Cardiac muscle cell (in vitro differentiated cells and primary cell): Measurements from ENCODE around the gene KRTAP10-2. TPM values are rescaled to one million over a fixed set of nuclear protein-coding genes. Genes with fewer than 3 reads are reported as not detected.
"Not testable (repeated sequence)": the region's sequence is repeated elsewhere in the genome, so short reads cannot be mapped to it uniquely, and the experiment has no call there.

Experiments
- DNase-seq, 2 donors: peaks; one replicate each; pipeline versions ENCODE4 v3.0.0 to v3.0.0-alpha.2; 2010 to 2017; ENCODE audit warnings: low read depth in 1 of 2, low spot score in 1 of 2
- H3K27ac ChIP-seq: fragments of 200-600 bp; sonication (generic); 2 replicates; pipeline ENCODE4 v1.5.1; 2016
- H3K27me3 ChIP-seq: fragments of 200-600 bp; sonication (generic); 2 replicates; pipeline ENCODE4 v1.6.0; 2016; ENCODE audit warnings: control low read depth
- H3K36me3 ChIP-seq: fragments of 200-600 bp; sonication (generic); 2 replicates; pipeline ENCODE4 v1.5.1; 2016; ENCODE audit warnings: control low read depth
- H3K4me1 ChIP-seq: fragments of 200-600 bp; sonication (generic); 2 replicates; pipeline ENCODE4 v1.8.1; 2017; ENCODE audit warnings: low read depth, mild to moderate bottlenecking, mixed run types
- H3K4me3 ChIP-seq: fragments of 200-600 bp; sonication (generic); 2 replicates; pipeline ENCODE4 v1.5.1; 2016; ENCODE audit warnings: mild to moderate bottlenecking
- H3K9me3 ChIP-seq: fragments of 200-600 bp; sonication (generic); 2 replicates; pipeline ENCODE4 v1.5.1; 2017; ENCODE audit warnings: low read depth, mild to moderate bottlenecking, control low read depth
- CTCF ChIP-seq: IDR thresholded peaks from 2 replicates; pipeline ENCODE4 v1.5.1; 2012; ENCODE audit warnings: low read depth, mild to moderate bottlenecking, low read length
- polyA plus RNA-seq: library from polyadenylated mRNA; unstranded; fragments of >200 nt; fragmentation: Nextera tagmentation; extraction: Ambion mirVana; gene quantifications from 2 replicates; pipeline ENCODE4 v1.2.1, GENCODE V29; 2016
- total RNA-seq: library from RNA; depleted of rRNA; stranded (reverse); fragments of >200 nt; gene quantifications from 2 replicates; pipeline ENCODE4 v1.2.3, GENCODE V29; 2016

KRTAP10-2 gene
- total and polyA plus RNA-seq, 2 experiments from 2014 or later = 0.55 TPM; not detected in 1

GRCh38 chr21:44552136-44552535 lies 831 bp upstream of the KRTAP10-2 start:
- no peak for TF ChIP-seq CTCF
- DNase-seq = no peak
- no peaks in the 10 kb centered on the region for H3K27me3 ChIP-seq

GRCh38 chr21:44550807-44551206 lies 498 bp downstream of the KRTAP10-2 start:
- DNase-seq = no peak
- TF ChIP-seq CTCF = no peak
- H3K4me1 ChIP-seq = peaks cover 14% of the 10 kb centered on the region
- H3K27ac ChIP-seq = no peak overlapping the region
- H3K36me3 ChIP-seq = no peaks in the 10 kb centered on the region
- no peaks in the 10 kb centered on the region for H3K9me3 ChIP-seq
- no peaks in the 10 kb centered on the region for H3K27me3 ChIP-seq
- H3K4me3 ChIP-seq = no peak overlapping the region

More at GRCh38 chr21:44552136-44552535, 831 bp upstream of the KRTAP10-2 start:
- H3K27ac ChIP-seq = no peak overlapping the region
- H3K36me3 ChIP-seq = no peaks in the 10 kb centered on the region
- no peak overlapping the region for H3K4me3 ChIP-seq
- H3K9me3 ChIP-seq = no peaks in the 10 kb centered on the region
- H3K4me1 ChIP-seq = peaks cover 14% of the 10 kb centered on the region

GRCh38 chr21:44550285-44550684 lies 1.0 kb downstream of the KRTAP10-2 start:
- not testable (repeated sequence) for H3K4me3 ChIP-seq, H3K36me3 ChIP-seq, H3K27ac ChIP-seq, H3K27me3 ChIP-seq, DNase-seq, H3K9me3 ChIP-seq
- H3K4me1 ChIP-seq = peaks cover 14% of the 10 kb centered on the region

GRCh38 chr21:44549525-44550211 lies 1.6 kb downstream of the KRTAP10-2 start:
- no peaks in the 10 kb centered on the region for H3K27me3 ChIP-seq
- peak overlapping the region; percentile 89 for H3K27ac ChIP-seq
- no peaks in the 10 kb centered on the region for H3K9me3 ChIP-seq
- no peak overlapping the region for H3K4me3 ChIP-seq
- H3K36me3 ChIP-seq = no peaks in the 10 kb centered on the region
- DNase-seq = no peak
- no peak for TF ChIP-seq CTCF
- peaks cover 14% of the 10 kb centered on the region for H3K4me1 ChIP-seq

GRCh38 chr21:44548922-44549321 lies 2.4 kb downstream of the KRTAP10-2 start:
- no peak overlapping the region for H3K4me3 ChIP-seq
- H3K27ac ChIP-seq = peak overlapping the region; percentile 89
- TF ChIP-seq CTCF = no peak
- peak in 1 of 2 donors; percentile 66 for DNase-seq
- H3K9me3 ChIP-seq = no peaks in the 10 kb centered on the region
- H3K4me1 ChIP-seq = peaks cover 14% of the 10 kb centered on the region
- H3K36me3 ChIP-seq = no peaks in the 10 kb centered on the region
- H3K27me3 ChIP-seq = no peaks in the 10 kb centered on the region

- no peak for TF ChIP-seq CTCF
- no peaks in the 10 kb centered on the region for H3K9me3 ChIP-seq
- H3K27me3 ChIP-seq = no peaks in the 10 kb centered on the region
- DNase-seq = no peak
- peaks cover 14% of the 10 kb centered on the region for H3K4me1 ChIP-seq
- no peaks in the 10 kb centered on the region for H3K36me3 ChIP-seq
- H3K4me3 ChIP-seq = no peak overlapping the region
- H3K27ac ChIP-seq = peak overlapping the region; percentile 89
Observed at GRCh38 chr21:44548381-44548780, 2.9 kb downstream of the KRTAP10-2 start.
